ENCODE results near the gene KRT85.

Gene KRT85

DNA sequence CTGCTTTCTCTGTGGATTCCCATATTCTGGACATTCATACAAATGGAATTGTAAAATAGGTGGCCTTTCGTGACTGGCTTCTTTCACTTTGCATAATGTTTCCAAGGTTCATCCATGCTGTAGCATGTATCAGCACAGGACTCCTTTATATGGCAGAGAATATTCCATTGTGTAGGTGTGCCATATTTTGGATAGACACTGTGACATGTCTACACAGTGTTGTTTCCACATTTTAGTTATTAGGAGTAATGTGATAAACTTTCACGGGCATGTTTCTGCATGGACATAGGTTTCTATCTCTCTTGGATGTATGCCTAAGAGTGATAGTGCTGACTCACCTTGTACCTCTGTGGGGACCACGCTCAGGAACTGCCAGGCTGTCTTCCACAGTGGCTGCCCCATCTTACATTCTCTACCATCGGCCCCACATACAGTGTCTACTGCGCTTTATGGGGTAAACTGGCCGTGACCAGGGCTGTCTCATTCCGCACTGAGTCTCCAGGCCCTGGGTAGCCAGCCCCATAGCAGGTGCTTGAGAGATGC, 25.3 kb upstream of the KRT85 start:
- no peak for DNase-seq

DNA sequence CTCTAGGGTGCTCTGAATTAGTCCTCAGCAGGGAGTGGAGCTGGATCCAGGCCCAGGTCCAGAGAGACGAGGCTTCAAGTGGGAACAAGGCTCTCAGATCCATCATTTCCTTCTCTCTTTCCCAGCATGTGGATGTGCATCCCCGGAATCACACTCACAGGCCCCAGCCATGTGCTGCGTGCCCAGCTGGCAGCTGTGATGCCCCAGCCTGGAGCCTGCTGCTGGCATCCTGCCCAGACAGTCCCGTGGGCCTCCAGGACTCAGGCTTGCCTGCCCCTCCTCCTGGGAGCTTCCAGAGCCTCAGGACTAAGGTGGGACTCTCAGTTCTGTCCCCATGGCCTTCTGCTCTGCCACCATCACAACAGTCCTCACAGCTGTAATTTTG, 24.3 kb upstream of the KRT85 start:
- no peak for DNase-seq

DNA sequence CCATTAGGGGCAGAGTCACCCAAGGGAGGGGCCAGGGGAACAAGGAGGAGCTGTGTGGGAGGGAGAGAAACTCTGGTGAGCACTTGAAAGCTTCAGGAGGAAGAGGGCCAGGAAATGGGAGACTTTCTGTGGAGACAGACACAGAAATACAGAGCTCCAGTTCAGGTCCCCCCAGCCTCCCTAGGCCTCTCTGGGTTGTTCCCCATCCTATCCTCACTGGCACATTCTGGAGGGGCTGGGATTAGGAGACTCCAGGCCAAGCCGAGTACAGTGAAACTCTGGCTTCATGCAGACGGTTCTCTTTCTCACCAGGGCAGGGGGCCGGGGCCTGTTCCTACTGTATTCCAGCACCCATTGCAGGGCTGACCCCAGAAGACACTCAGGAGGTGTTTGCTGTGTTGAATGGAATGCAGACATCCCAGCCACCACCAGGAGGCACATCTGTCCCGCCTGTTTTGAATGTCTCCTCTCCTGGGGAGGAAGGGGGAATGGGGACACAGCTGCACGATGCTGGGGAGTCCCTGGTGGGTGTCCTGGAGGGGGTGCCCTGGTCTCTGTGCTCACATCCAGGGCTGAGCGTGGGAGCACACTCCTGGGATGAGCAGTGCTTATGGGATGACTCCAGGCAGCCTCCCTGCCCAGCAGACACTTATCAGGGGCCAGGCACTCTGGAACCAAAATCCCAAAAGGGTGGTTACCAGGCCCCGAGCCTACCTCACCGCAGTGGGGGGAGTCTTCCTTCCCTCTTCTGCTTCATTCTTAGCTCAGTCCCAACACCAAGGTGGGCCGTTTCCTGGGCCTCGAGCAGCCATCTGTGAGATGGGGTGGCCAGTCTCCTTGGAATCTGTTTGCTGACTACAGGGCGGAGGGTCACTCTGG, 23.7 kb upstream of the KRT85 start:
- peak; percentile 9 for DNase-seq

DNA sequence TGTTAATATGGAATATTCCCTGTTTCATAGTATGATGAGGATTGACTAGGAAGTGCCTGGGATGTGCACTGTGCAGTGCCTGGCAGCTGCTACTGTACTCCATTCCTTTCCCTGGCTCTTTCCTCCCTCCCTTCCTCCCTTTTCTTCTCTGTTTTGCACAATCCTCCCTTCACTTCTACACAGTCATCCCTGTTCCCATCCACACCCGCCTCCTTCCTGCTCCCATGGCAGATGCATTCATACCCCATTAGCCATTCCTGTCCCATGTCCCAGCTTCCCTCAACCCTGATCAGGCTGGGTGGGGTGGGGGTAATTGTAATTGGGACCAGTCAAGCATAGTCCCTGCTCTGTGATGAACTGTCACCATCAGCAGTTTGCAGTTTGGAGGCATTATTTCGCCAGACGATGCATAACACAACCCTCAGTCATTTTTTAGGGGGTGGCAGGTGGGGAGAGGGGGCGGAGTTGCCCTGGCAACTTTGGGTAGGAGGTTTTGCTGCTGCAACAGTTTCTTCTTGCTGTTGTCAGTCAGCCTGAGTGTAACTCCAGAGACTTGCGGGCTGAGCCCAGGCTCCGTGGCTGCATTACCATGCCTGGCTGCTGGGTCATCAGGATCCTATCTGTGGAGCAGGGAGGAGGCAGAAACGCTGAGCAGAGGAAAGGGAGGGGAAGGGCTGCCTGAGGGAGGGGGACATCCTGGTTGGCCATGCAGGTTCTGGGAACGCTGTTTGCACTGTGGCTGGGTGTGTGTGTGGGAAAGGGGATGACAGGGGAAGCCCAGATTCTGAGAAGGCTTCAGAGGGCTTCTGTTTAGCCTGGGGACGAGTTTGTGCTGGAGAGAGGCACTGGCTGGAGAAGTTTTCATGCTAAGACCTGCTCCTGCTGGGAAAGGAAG, 22.3 kb upstream of the KRT85 start:
- no peak for DNase-seq

DNA sequence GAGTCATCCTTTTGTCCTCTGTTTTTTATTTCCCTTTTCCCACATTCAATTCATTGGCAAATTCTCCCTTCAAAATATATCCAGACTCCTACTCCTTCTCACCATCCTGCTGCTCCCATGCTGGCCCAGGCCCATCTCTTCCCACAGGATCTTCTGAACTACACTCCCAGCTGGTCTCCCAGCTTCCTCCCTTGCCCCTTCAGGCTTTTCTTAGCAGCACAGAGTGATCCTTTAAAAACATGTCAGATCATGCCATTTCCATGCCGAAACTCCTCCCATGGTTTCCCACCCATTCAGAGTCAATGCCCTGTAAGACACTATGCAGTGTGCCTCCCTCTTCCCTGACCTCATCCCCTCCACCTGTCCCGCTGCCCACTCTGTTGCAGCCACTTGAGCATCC, 20.6 kb upstream of the KRT85 start:
- no peak for DNase-seq

DNA sequence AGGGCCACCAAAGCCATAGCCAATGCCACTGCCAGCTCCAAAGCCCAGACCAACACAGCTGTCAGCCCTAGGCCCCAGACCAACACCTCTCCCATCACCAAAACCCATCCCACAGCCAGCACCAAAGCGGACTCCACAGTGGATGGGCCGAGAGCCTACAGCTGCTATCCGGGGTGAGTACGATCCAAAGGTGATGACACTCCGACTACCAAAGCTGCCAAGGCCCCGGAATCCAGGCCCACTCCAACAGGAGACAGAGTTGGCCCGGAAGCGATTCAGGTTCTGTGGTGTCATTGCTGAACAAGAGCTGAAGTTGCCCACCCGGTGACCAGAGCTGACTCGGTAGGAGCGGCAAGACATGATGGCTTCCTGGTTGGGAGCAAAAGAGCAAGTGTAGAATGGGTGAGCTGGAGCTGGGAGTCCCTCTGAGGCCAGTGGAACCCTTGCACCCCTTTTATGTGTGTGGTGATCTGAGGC, 18.0 kb upstream of the KRT85 start, which contains the start of gene KRT84:
TSS of gene KRT84 (minus strand) at position 427 of the 477 bp plus-strand sequence. CDS start at position 360, 67 bp downstream.
- DNase-seq = no peak

DNA sequence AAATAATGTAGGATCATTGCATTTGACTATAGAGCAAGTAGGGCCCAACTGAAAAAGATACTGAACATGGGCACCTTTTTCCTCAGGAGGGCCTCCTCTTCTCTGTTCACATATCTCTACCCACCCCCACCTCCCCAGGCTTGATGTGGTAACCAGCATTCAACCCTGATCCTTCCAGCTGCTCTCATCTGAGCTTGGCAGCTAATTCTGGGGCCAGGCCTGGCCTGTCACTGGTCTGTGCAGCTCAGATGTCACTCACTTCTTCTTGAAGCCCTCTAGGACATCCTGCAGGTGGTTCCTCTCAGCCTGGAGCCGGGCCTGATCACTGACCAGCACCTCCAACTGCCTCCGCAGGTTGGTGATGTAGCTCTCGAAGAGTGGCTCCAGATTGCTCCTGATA, 16.1 kb upstream of the KRT85 start:
- DNase-seq = no peak

DNA sequence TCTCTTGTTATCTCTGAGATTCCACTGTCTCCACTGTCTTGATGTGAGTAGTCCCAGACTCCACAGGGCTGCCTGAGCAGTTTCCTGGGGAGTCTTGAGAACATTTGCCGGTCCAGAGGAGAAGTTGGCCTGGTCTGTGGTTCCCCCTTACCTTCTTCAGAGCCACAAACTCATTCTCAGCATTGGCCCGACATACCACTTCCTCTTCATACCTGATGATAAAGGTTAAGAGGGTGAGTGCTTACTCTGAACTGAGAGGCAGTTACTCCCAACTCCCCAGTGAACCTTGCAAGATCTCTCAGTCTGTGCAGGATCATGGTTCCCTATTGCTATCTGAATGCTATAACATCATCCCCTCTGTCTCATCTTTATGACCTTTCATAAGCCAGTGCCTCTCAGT, 15.6 kb upstream of the KRT85 start:
- no peak for DNase-seq

DNA sequence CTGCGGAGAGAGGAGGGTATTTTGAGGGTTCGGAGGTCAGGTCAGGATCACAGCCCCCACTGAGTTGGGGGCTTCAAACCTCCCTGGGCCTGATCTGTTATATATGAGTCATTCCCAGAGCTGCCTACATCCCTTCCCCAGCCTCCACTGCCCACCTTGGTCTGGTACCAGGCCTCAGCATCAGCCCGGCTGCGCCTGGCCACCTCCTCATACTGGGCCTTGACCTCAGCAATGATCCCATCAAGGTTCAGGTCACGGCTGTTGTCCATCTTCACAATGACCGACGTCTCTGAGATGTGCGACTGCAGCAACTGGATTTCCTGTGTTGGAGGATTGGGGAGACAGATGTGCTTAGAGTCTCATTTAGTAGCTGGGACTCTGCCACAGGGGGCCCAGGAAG, 13.9 kb upstream of the KRT85 start:
- no peak for DNase-seq

DNA sequence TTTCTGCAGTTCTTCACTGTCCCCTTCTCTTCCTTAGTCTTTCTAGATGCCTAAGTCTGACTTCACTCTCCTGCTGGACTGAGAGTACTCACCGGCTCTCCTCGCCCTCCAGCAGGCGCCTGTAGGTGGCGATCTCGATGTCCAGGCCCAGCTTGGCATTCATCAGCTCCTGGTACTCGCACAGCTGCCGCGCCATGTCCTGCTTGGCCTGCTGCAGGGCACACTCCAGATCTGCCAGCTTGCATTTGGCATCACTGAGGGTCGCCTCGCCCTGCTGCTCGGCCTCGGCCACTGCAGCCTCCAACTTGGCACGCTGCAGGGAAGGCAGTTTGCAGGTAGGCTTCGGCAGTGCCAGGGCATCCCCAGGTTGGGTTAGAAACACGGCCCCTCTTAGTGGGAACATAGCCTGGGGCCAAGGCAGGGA, 13.0 kb upstream of the KRT85 start:
- DNase-seq = no peak

DNA sequence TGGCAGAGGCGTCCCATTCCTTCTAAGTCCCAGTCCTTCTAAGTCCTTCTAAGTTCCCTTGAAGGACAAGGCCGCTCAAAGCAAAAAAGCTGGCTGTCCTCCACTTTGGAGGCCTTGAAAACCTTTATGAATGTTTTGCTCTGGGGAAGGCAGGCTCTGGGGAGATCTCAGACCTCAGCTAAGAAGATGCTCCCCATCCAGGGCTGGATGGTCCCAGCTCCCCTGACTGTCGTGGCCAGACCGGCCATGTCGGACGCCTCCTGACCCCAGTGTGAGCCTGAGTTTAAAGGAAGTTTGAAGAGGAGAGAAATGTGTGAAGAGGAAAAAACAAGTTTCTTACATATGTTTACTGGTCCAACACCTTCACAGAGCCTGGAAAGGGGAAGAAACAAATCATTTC, 12.3 kb upstream of the KRT85 start:
- DNase-seq = no peak

DNA sequence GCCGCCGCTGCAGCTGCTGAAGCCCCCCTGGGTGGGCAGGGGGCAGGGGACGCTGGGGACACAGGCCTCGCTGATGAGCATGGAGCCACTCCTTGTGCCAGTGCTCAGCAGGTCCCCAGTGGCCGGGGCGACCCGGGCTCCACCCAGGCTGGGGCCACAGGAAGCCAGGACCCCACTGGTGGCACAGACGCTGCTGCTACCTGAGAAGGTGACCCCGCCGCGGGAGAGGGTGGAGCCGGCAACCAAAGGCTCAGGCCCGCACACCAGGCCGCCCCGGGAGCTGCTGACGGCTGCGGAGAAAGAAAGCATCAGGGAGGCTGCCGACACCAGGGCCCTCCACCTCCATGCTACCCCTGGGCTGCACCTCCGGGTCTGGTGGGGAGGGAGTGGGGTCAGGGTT, 10.8 kb upstream of the KRT85 start:
- no peak for DNase-seq

DNA sequence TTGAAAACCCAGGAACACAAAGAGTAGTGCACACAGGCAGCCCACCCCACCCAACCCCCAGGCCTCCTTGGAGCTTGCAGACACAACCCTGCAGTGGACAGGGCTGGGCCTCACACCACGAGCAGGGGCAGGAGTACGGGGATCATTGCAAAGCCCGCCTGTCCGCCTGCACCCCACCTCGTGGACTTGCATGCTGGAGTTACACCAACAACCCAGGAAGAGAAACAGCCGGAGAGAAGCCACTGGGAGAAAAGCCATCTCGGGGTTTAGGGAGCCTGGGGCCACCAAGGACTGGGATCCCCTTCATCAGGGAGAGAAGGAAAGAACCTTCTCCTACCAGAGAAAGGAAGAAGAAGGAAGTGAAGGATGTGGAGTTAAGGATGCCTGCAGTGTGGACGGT, 10.0 kb upstream of the KRT85 start:
- DNase-seq = no peak

DNA sequence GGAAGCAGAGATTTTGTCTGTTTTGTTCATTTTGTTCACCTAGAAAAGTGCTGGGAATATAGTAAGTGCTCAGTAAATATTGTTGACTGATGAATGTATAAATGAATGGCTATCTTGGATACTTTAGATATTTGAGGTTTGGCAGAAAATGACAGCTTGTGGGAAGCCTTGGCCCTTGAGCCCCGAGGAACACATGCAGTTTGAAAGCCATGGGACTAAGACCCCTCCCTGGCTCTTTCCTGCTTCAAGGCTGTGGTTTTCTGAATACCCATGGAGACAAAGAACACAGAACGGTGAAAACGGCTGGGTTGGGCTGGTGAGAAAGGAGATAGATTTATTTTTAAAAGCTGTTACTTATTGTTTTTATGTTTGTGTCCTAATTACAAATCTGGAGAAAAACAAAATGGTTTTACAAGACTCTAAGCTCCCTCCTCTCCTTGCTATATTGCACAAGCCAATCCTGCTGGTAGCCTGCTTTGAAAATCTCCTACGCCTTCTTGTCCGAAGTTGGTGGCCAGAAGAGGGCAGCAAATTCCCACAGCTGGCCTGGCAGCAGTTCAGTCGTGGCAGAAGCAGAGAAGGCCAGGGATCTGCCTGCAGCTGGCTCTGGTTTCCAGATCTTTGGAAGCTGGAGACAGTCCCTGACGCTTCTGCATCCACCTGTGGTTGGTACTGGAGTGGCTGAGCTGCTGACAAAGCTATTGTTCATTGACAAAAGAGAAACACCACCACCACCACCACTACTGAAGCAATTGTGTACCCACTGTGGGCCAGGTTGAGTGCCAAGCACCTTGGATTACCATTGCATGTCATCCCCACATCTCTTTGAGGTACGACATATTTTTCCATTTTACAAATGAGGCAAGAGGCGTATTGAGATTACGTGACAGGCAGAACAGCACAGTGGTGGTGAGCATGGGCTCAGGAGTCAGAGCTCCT, 5.2 kb upstream of the KRT85 start:
- peak; percentile 58 for DNase-seq

DNA sequence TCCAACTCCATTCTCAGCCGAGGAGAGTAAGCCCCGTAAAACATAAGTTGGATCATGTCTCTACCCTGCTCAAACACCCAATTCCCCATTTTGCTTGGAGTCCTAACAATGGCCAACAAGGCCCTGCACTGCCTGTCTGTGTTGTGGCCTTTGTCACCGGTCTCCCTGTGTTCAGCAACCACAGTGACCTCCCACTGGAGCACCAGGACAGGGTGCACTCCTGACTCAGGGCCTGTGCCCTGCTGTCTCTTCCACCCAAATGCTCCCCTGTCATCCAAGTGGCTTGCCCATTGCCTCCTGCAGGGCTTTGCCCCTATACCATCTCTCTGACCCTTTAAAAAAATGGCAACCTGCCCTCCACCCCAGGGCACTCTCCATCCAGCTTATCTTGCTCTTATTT, 4.4 kb upstream of the KRT85 start:
- DNase-seq = no peak

DNA sequence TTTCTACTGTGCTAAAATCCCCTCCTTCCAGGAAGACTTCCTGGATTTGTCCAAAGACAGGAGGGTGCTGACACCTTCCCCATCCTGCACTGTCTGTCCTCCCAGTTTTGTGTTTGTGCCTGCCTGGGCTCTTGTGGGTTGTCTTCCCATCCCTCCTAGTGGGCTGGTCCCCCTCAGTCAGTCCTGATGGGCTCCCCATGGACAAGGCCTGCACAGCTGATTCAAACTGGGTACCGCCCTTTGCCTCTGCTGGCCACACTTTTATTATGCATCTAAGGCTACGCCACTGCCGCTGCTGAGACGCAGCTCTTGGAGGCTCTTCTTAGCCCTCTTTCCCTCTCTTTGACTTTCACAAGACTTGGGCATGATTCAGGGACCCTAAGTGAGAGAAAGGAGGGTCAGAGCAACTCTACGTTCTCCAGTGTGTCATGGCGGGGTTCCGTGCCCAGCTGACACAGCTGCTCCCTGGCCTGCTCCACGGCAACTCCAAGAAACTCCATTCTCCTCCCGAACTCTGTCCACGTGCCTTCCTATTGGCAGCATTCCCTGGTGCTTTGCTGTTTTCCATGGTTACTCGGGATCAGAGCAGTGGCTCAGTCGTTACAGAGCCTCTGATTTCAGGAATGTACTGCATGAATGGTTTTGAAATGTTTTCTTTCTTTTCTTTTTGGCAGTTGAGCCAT, 3.8 kb upstream of the KRT85 start:
- DNase-seq = no peak

DNA sequence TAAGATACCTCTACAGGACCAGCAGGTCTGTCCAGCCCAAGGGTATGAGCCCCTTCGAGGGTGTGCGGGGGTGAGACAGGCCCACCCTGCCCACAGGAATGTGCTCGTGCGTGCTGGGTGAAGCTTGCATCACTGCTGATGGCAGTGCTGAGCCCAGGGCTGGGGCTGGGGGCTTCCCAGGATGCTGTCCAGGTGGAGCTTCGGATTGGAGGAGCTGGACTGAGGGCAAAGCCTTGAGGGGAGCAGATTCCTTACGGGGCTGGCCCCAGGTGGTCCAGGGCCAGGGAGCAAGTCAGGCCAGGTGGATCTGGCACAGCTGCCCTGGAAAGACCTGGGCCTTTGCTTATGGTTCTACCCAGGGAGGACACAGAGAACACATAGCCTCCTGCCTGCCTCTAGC, 2.5 kb upstream of the KRT85 start:
- DNase-seq = no peak

DNA sequence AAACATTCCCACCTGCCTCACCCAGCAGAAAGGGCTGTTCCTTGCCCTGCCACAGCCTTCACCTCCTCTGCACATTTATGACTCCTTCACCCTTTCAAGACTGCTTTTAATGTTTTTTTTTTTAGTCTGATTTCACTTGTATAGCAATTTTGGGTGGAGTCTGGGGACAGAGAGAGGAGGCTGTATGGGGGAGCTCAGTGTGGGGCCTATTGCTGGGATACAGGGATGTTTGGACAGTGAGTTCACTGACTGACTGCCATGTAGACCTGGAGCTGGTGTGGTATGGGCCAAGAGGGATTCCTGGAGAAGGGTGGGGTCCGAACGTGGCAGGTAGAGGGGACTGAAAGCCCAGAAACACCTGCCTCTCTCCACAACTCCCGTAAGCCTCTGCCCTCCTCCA, 1.9 kb upstream of the KRT85 start:
- DNase-seq = no peak

DNA sequence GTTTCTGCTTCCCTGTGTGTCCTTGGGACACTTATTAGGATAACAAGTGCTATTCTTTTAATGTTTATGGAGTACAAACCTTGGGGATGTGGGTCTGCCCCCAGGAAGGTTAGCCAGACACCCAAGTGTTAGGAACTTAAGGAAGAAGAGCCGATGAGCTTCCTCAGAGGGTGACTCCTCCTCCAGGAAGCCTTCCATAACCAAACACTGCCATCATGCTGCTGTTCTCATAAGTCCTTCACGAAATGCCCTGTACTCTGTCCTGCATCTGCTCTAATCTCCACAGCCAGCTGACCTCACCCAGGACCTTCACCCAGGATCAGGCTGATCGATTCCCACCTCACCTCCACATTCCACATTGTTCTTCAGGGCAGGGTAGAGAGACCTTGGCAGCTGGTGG, 1.2 kb upstream of the KRT85 start:
- DNase-seq = no peak

DNA sequence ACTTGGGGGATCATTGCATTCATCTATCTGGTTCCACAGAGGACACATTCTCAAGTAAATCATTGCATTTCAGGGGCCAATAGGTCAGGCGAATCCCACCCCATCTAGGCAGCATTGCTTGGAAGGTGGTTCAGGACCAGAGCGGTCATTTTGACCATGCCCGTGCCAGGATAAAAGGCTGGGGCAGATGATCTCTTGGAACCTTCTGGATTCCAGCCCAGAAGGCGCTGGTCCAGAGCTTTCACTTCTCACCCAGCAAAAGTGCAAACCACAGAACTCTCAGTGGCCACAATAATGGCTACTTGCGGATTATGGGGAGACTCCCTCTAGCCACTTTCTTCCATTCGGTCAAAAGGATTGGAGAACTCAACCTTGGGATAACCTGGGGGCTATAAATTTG, 595 bp upstream of the KRT85 start:
- DNase-seq = no peak

DNA sequence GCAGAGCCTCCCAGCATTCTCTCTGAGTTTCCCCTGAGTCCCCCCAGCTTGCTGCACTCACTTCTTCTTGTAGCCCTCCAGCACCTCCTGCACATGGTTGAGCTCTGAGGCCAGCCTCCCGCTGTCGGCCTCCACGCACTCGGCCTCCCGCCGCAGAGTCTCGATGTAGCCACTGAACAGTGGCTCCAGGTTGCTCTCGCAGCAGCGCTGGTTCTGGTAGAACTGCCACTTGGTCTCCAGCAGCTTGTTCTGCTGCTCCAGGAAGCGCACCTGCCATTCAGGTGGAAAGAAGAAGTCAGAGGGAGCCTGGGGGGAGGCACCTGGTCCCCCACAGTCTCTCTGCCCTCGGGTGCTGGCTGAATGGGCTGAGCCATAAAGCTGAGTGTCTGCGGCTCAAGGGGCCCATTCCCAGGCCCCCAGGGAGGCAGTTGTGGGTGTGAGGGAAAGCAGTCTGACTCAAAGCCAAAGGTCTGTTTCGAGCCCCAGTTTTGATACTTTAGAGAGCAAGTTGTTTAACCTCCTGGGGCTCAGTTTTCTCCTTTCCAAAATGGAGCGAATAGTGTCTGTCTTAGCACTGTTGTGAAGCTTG, 2.3 kb downstream of the KRT85 start:
- no peak for DNase-seq
